Ectodermal cell (in vitro differentiated cells): ENCODE results near the gene TBL1XR1.

Experiments used
- H3K27ac ChIP-seq: 2 replicates; pipeline ENCODE4 v1.7.0; 2013; ENCODE audit warnings: mild to moderate bottlenecking, low read depth, low read length; ENCODE audit not compliant: insufficient read depth, poor library complexity, severe bottlenecking
- H3K27me3 ChIP-seq: 2 replicates; pipeline ENCODE4 v1.7.0; 2013; ENCODE audit warnings: mild to moderate bottlenecking, low read length; ENCODE audit not compliant: insufficient read depth, control insufficient read depth, poor library complexity, severe bottlenecking
- H3K36me3 ChIP-seq: one replicate; pipeline ENCODE4 v1.7.0; 2013; ENCODE audit warnings: low read length; ENCODE audit not compliant: control insufficient read depth, insufficient read depth
- H3K4me1 ChIP-seq: one replicate; pipeline ENCODE4 v1.7.0; 2013; ENCODE audit warnings: low read length; ENCODE audit not compliant: control insufficient read depth, insufficient read depth
- H3K4me3 ChIP-seq: 2 replicates; pipeline ENCODE4 v1.7.0; 2013; ENCODE audit warnings: low read depth, low read length, control low read depth; ENCODE audit not compliant: insufficient read depth
- H3K9me3 ChIP-seq: 2 replicates; pipeline ENCODE4 v1.7.0; 2013; ENCODE audit warnings: mild to moderate bottlenecking, low read length, moderate library complexity; ENCODE audit not compliant: control insufficient read depth
- WGBS, 2 experiments: methylation state at CpG; one replicate each; pipeline ENCODE4 v1.1.7; 2013; ENCODE audit warnings: missing lambda C conversion rate in 2 of 2; 5-methylcytosine and 5-hydroxymethylcytosine counted together

The TBL1XR1 gene

GRCh38 chr3:176995946-176996345 is 201.3 kb downstream of the TBL1XR1 start:
- Histone ChIP-seq H3K4me1 (no peaks in the 10 kb centered on the region), H3K36me3 (no peaks in the 10 kb centered on the region), H3K4me3 (no peak overlapping the region), H3K9me3 (no peaks in the 10 kb centered on the region), H3K27ac (no peak overlapping the region), H3K27me3 (no peaks in the 10 kb centered on the region)
- WGBS, 2 experiments, result 92 to 94% methylated on average over 2 of the region's 2 CpGs

- WGBS, 2 experiments, result 91 to 94% methylated on average over 4 of the region's 4 CpGs
- no peak overlapping the region for H3K27ac ChIP-seq
- H3K4me3 ChIP-seq, result no peak overlapping the region
- H3K36me3 ChIP-seq, result no peaks in the 10 kb centered on the region
- H3K27me3 ChIP-seq, result no peaks in the 10 kb centered on the region
- no peaks in the 10 kb centered on the region for H3K4me1 ChIP-seq
- no peaks in the 10 kb centered on the region for H3K9me3 ChIP-seq
Measured at GRCh38 chr3:176994891-176995781, 202.1 kb downstream of the TBL1XR1 start.

- WGBS, 2 experiments, result 100% methylated on average over 1 of the region's 1 CpG; no CpG with 5 or more reads in 1 of the 2 experiments
- H3K27ac ChIP-seq, result no peak overlapping the region
- no peak overlapping the region for H3K4me3 ChIP-seq
Measured at GRCh38 chr3:176994393-176994792, 202.9 kb downstream of the TBL1XR1 start.

GRCh38 chr3:176992978-176993377 is 204.3 kb downstream of the TBL1XR1 start:
- Histone ChIP-seq H3K27ac (no peak overlapping the region), H3K4me1 (no peaks in the 10 kb centered on the region), H3K36me3 (no peaks in the 10 kb centered on the region), H3K4me3 (no peak overlapping the region), H3K9me3 (no peaks in the 10 kb centered on the region), H3K27me3 (no peaks in the 10 kb centered on the region)
- WGBS, 2 experiments, result 94 to 100% methylated on average over 2 to 3 of the region's 3 CpGs

More at GRCh38 chr3:176994393-176994792, 202.9 kb downstream of the TBL1XR1 start:
- H3K4me1 ChIP-seq, result no peaks in the 10 kb centered on the region
- no peaks in the 10 kb centered on the region for H3K36me3 ChIP-seq
- H3K27me3 ChIP-seq, result no peaks in the 10 kb centered on the region
- no peaks in the 10 kb centered on the region for H3K9me3 ChIP-seq

- H3K27me3 ChIP-seq, result no peaks in the 10 kb centered on the region
- WGBS, 2 experiments, result 97% methylated on average over 11 of the region's 11 CpGs
- H3K36me3 ChIP-seq, result no peaks in the 10 kb centered on the region
- no peak overlapping the region for H3K27ac ChIP-seq
- H3K9me3 ChIP-seq, result no peaks in the 10 kb centered on the region
- H3K4me1 ChIP-seq, result no peaks in the 10 kb centered on the region
- H3K4me3 ChIP-seq, result no peak overlapping the region
Measured at GRCh38 chr3:176992565-176992964, 204.7 kb downstream of the TBL1XR1 start.

GRCh38 chr3:176988795-176989194 is 208.5 kb downstream of the TBL1XR1 start:
- H3K27ac ChIP-seq, result no peak overlapping the region
- 86 to 92% methylated on average over 3 of the region's 3 CpGs for WGBS, 2 experiments
- H3K36me3 ChIP-seq, result no peaks in the 10 kb centered on the region
- H3K4me1 ChIP-seq, result no peaks in the 10 kb centered on the region
- H3K4me3 ChIP-seq, result no peak overlapping the region
- no peaks in the 10 kb centered on the region for H3K9me3 ChIP-seq
- no peaks in the 10 kb centered on the region for H3K27me3 ChIP-seq

- H3K9me3 ChIP-seq, result no peaks in the 10 kb centered on the region
- 90 to 91% methylated on average over 8 of the region's 8 CpGs for WGBS, 2 experiments
Measured at GRCh38 chr3:176987901-176988650, 209.2 kb downstream of the TBL1XR1 start.

GRCh38 chr3:176978441-176978840 is 218.8 kb downstream of the TBL1XR1 start:
- 92 to 96% methylated on average over 3 of the region's 3 CpGs for WGBS, 2 experiments
- Histone ChIP-seq H3K4me3 (no peak overlapping the region), H3K27ac (no peak overlapping the region), H3K36me3 (no peaks in the 10 kb centered on the region), H3K9me3 (no peaks in the 10 kb centered on the region), H3K27me3 (no peaks in the 10 kb centered on the region), H3K4me1 (no peaks in the 10 kb centered on the region)

More at GRCh38 chr3:176987901-176988650, 209.2 kb downstream of the TBL1XR1 start:
- Histone ChIP-seq H3K4me3 (no peak overlapping the region), H3K36me3 (no peaks in the 10 kb centered on the region), H3K27me3 (no peaks in the 10 kb centered on the region), H3K27ac (no peak overlapping the region), H3K4me1 (no peaks in the 10 kb centered on the region)

- no peak overlapping the region for H3K27ac ChIP-seq
- H3K4me1 ChIP-seq, result no peaks in the 10 kb centered on the region
- H3K27me3 ChIP-seq, result no peaks in the 10 kb centered on the region
- H3K9me3 ChIP-seq, result no peaks in the 10 kb centered on the region
- no peak overlapping the region for H3K4me3 ChIP-seq
- no peaks in the 10 kb centered on the region for H3K36me3 ChIP-seq
- WGBS, 2 experiments, result 96% methylated on average over 1 to 2 of the region's 2 CpGs
Measured at GRCh38 chr3:176977331-176977730, 220.0 kb downstream of the TBL1XR1 start.

GRCh38 chr3:176976586-176976985 is 220.7 kb downstream of the TBL1XR1 start:
- Histone ChIP-seq H3K27me3 (no peaks in the 10 kb centered on the region), H3K36me3 (no peaks in the 10 kb centered on the region), H3K27ac (no peak overlapping the region), H3K9me3 (no peaks in the 10 kb centered on the region), H3K4me1 (no peaks in the 10 kb centered on the region), H3K4me3 (no peak overlapping the region)
- WGBS, 2 experiments, result 94 to 97% methylated on average over 10 of the region's 10 CpGs
